LNCaP clone FGC (cell line): ENCODE data around the gene ATF5.
"Not testable (repeated sequence)": the region's sequence is repeated elsewhere in the genome, so short reads cannot be mapped to it uniquely, and the experiment has no call there.

ENCODE experiments used
- DNase-seq: peaks from one replicate; pipeline ENCODE4 v3.0.0-alpha.2; 2011; ENCODE audit warnings: low read depth
- H3K4me3 ChIP-seq: 2 replicates; pipeline ENCODE4 v1.5.1; 2011; ENCODE audit warnings: mild to moderate bottlenecking, low read depth, low read length, control low read depth
- TF ChIP-seq, protein P1 (sequence below): IDR thresholded peaks from 2 replicates; pipeline ENCODE4 v1.5.1; 2012; ENCODE audit warnings: mild to moderate bottlenecking; ENCODE audit not compliant: control insufficient read depth, insufficient read depth; ENCODE audit errors: extremely low read depth

Gene ATF5

DNA sequence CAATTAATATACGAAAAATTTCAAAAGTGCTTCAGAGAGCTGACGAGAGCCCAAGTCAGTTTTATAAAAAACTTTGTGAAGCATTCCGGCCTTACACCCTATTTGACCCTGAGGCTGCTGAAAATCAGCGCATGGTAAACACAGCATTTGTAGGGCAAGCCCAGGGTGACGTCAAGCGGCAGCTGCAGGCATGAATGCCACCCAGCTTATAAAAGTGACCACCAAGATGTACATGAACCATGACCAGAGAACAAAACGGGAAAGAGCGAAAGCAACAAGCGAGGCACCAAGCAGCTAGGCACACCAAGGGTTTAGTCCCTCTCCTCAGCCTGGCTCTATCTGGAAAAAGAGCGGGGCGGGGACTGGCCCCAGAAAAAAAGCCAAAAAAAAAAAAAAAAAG, 25.9 kb downstream of the ATF5 start:
- TF ChIP-seq, protein P1, sequence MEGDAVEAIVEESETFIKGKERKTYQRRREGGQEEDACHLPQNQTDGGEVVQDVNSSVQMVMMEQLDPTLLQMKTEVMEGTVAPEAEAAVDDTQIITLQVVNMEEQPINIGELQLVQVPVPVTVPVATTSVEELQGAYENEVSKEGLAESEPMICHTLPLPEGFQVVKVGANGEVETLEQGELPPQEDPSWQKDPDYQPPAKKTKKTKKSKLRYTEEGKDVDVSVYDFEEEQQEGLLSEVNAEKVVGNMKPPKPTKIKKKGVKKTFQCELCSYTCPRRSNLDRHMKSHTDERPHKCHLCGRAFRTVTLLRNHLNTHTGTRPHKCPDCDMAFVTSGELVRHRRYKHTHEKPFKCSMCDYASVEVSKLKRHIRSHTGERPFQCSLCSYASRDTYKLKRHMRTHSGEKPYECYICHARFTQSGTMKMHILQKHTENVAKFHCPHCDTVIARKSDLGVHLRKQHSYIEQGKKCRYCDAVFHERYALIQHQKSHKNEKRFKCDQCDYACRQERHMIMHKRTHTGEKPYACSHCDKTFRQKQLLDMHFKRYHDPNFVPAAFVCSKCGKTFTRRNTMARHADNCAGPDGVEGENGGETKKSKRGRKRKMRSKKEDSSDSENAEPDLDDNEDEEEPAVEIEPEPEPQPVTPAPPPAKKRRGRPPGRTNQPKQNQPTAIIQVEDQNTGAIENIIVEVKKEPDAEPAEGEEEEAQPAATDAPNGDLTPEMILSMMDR, result no peak
- DNase-seq, result no peak
- H3K4me3 ChIP-seq, result no peak overlapping the region

DNA sequence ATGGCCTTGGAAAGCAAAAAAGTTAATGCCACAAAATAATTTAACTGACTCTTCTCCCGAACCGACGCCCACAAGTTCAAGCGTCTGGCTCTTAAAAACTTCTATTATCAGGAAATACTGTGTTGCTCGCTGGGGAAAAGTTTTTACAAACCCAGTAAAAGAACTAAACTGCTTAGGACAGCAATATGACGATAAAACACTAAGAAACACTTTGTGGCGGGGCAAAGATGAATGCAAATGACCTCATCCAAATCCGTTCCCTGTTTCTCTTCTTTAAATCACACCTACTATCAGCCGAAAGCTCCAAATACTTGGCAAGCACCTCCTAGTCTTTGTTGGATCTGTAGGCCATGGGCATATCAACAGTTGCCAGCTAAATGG, 27.1 kb downstream of the ATF5 start:
- H3K4me3 ChIP-seq, result no peak overlapping the region
- TF ChIP-seq, protein P1, result no peak
- DNase-seq, result no peak

DNA sequence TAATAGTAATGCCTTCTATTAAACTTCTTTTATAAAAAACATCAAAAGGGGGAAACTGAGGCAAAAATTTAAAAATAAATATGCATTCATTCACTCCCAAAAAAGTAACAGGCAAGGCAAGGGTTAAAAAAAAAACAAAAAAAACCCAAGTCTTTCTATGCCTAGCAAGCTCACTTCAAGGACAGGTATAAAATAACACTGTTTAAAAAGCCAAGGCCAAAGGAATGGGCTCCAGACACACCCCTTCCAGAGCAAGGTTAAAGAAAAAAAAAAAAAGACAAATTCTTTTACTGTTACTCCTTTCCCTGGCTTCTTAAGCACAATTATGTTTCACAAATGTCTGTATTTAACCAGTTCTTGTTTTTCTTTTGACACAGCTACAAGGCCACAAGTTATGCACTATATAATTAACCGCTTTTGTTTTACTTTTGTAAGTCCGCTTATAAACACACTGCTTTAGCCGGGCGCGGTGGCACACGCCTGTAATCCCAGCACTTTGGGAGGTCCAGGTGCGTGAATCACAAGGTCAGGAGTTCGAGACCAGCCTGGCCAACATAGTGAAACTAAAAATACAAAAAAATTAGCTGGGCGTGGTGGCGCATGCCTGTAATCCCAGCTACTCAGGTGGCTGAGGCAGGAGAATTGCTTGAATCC, 28.4 kb downstream of the ATF5 start:
- no peak overlapping the region for H3K4me3 ChIP-seq
- DNase-seq, result no peak
- TF ChIP-seq, protein P1, result no peak

DNA sequence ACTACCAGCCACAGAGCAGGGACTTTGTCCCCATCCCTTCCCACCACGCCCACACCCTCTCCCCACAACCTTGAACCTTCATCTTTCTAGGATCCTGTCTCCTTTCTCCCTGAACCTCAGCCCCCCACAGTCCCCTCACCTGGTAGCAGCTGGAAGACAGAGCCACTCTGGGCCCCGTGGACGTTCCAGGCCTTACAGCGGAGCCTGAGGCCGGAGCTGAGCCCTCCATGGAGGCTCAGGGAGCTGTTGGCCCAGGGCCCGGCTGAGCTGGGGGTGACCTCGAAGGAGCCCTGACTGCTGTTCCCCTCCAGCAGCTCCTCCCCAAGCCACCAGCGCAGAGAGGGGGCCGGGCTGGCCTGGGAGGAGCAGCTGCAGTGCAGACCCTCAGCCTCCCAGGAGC, 29.1 kb downstream of the ATF5 start:
- not testable (repeated sequence) for DNase-seq, H3K4me3 ChIP-seq

DNA sequence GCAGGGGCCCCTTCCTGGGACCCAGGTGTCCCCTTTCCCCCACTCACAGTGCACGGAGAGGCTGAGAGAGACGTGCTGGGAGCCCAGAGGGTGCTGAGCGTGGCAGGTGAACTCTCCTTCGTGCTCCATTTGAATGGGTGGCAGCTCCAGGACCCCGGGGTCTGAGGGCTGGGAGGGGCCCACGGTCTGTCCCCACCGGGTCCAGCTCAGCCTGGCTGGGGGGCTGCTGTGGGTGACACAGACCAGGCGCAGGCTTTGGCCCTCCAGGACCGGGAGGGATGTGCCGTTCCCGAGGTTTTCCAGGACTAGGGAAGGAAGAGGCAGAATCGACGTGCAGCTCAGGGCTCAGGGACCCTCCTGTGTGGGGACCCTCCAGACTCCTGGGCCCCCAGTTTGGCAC, 29.6 kb downstream of the ATF5 start:
- H3K4me3 ChIP-seq, DNase-seq: not testable (repeated sequence)

DNA sequence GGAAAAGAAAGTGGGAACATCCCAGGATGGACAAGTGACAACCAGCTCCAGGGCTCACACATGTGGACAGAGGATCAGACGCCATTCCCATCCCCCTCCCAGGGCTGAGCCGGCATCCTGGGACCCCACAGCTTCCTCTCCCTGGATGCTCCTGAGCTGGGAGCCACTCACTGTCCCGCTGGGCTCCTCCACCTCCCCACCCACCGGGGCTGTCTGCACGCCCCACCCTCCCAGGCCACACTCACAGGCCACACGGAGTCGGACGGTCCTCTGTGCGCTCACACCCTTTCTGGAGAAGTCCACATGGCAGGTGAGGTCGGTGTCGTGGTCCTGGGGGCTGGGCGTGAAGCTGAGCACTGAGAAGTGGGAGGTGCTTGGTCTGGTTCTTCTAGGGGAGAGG, 30.9 kb downstream of the ATF5 start:
- DNase-seq, H3K4me3 ChIP-seq: not testable (repeated sequence)

DNA sequence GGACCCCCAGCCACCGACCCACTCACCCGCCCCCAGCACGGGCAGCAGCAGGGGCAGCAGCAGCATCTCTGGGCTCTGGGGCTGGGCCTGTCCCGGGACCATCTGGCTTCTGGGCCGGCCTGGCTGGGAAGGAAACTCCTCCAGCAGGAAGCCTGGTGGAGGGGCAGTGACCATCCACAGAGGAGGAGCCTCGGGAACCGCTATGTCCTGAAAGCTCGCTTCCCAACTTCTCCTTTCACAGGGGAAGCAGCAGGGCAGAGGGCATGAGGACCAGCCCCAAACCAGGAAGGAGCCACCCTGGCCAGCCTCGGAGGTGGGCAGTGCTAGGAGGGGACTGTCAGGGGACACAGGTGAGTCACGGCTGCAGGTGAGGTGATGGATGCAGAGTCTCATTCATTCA, 32.0 kb downstream of the ATF5 start, which contains the start of gene SIGLEC11:
Gene SIGLEC11, minus strand, starts transcription at position 193 of the 400 bp plus-strand sequence. Its CDS starts 91 bp downstream, at position 102.
- not testable (repeated sequence) for DNase-seq, H3K4me3 ChIP-seq

DNA sequence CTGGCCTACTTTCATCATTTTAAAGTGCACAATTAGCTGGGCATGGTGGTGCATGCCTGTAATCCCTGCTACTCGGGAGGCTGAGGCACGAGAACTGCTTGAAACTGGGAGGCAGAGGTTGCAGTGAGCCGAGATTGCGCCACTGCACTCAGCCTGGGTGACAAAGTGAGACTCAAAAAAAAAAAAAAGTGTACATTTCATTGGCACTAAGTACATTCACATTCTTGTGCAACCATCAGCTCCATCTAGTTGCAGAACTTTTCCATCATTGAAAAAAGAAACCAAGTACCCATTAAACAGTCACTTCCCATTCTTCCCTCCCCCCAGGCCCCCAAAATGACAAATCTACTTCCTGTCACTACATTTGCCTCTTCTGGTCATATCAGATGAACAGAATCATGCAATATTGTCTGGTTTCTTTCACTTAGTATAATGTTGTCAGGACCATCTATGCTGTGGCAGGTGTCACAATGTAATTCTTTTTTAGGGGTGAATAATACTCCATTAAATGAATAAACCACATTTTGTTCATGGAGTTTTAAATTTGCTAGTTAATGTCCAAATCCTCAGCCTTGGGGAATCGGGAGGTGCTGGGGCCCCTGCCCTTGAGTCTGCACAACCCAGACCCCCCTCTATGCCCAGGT, 39.4 kb downstream of the ATF5 start:
- H3K4me3 ChIP-seq, result no peak overlapping the region
- no peak for DNase-seq
- TF ChIP-seq, protein P1, result no peak

DNA sequence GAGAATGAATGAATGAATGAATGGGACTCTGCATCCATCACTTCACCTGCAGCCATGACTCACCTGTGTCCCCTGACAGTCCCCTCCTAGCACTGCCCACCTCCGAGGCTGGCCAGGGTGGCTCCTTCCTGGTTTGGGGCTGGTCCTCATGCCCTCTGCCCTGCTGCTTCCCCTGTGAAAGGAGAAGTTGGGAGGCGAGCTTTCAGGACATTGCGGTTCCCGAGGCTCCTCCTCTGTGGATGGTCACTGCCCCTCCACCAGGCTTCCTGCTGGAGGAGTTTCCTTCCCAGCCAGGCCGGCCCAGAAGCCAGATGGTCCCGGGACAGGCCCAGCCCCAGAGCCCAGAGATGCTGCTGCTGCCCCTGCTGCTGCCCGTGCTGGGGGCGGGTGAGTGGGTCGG, 40.4 kb downstream of the ATF5 start:
- DNase-seq, H3K4me3 ChIP-seq: not testable (repeated sequence)
